Ovary (tissue), 3 donors: ENCODE results near the gene LRMDA.

ENCODE experiments used
- POLR2A ChIP-seq: fragments of 450-650 bp; IDR thresholded peaks from one replicate; pipeline ENCODE4 v1.6.1; 2017; ENCODE audit warnings: antibody characterized with exemption, mild to moderate bottlenecking, moderate library complexity
- TF ChIP-seq, protein P1 (sequence below), 3 donors: fragments of 450-650 bp in 2 of 3; fragments of 200-600 bp in 1 of 3; IDR thresholded peaks; one replicate each; pipeline versions ENCODE4 v1.5.1 to v1.8.0; 2016 to 2022; ENCODE audit warnings: antibody characterized with exemption in 3 of 3, mild to moderate bottlenecking in 1 of 3
- donor health status: DM: no; HTN: no; CAD: no.

DNA sequence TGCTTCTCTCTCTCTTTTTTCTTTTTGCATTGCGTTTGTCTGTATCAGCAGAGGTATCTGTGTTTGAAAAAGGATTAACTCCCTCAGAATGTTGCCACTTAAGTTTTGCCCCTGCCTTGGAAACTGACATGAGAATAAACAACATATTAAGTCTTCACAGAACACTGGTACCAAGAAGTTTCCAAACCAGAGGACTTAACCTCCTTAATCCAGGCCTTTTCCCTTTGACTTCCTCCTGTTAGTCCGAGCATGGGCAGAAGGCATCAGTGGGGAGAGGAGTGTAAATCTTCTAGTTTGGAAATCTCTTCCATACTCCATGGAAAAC, 681.4 kb downstream of the LRMDA start:
- TF ChIP-seq, protein P1, sequence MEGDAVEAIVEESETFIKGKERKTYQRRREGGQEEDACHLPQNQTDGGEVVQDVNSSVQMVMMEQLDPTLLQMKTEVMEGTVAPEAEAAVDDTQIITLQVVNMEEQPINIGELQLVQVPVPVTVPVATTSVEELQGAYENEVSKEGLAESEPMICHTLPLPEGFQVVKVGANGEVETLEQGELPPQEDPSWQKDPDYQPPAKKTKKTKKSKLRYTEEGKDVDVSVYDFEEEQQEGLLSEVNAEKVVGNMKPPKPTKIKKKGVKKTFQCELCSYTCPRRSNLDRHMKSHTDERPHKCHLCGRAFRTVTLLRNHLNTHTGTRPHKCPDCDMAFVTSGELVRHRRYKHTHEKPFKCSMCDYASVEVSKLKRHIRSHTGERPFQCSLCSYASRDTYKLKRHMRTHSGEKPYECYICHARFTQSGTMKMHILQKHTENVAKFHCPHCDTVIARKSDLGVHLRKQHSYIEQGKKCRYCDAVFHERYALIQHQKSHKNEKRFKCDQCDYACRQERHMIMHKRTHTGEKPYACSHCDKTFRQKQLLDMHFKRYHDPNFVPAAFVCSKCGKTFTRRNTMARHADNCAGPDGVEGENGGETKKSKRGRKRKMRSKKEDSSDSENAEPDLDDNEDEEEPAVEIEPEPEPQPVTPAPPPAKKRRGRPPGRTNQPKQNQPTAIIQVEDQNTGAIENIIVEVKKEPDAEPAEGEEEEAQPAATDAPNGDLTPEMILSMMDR (IDR thresholded peaks at IDR 0.05): no peak
- TF ChIP-seq POLR2A: no peak
